ENCODE results near the gene MLLT10.
"Not testable (repeated sequence)": the region's sequence is repeated elsewhere in the genome, so short reads cannot be mapped to it uniquely, and the experiment has no call there.

- TF ChIP-seq POLR2A, CTCF (IDR thresholded peaks at IDR 0.05): not testable (repeated sequence)
Observed at GRCh38 chr10:21574514-21574913, 40.5 kb downstream of the MLLT10 start.

Data from vagina (tissue), 2 donors.